HEK293 (cell line): ENCODE measurements around the gene SPNS1.

Source experiments
- CTCF ChIA-PET: fragments of 350-600 bp; formaldehyde crosslinking; extraction: SDS; loops from one replicate; lab custom pipeline; 2021; ENCODE audit warnings: antibody characterized with exemption; lab: Yijun Ruan, JAX
- POLR2A ChIA-PET: fragments of 300-600 bp; formaldehyde crosslinking; extraction: SDS; loops from one replicate; lab custom pipeline; 2020; ENCODE audit warnings: antibody characterized with exemption, inconsistent platforms; lab: Yijun Ruan, JAX
- H3K27ac ChIP-seq: fragments of 200-500 bp; sonication (Bioruptor generic); 2 replicates; pipeline ENCODE4 v1.5.1; 2014; ENCODE audit warnings: low read depth, low read length, control low read depth, inconsistent platforms; ENCODE audit errors: extremely low read depth
- H3K36me3 ChIP-seq, 2 experiments: fragments of 200-500 bp in 1 of 2; sonication (Bioruptor generic) in 1 of 2; 1 replicate in 1 of 2; 2 replicates in 1 of 2; pipeline ENCODE4 v1.5.1; 2014 to 2017; ENCODE audit warnings: inconsistent platforms in 2 of 2, low read length in 2 of 2; ENCODE audit not compliant: control insufficient read depth in 2 of 2, insufficient read depth in 1 of 2
- H3K4me1 ChIP-seq: fragments of 200-500 bp; sonication (Bioruptor generic); 2 replicates; pipeline ENCODE4 v1.5.1; 2014; ENCODE audit warnings: mild to moderate bottlenecking, low read length, inconsistent platforms; ENCODE audit not compliant: control insufficient read depth, insufficient read depth
- H3K4me3 ChIP-seq: 2 replicates; pipeline ENCODE4 v1.5.1; 2011; ENCODE audit warnings: low read depth, mild to moderate bottlenecking, control low read depth, low read length, moderate library complexity
- H3K9me3 ChIP-seq: fragments of 200-500 bp; sonication (Bioruptor generic); 2 replicates; pipeline ENCODE4 v1.5.1; 2014; ENCODE audit warnings: low read depth, low read length, inconsistent platforms; ENCODE audit not compliant: control insufficient read depth, insufficient read depth
- GLIS1 ChIP-seq: fragments of 450-650 bp; formaldehyde crosslinking; IDR thresholded peaks from 2 replicates; pipeline ENCODE4 v1.5.1; 2016; ENCODE audit warnings: missing biosample characterization, missing genetic modification characterization
- OSR2 ChIP-seq: fragments of 450-650 bp; formaldehyde crosslinking; IDR thresholded peaks from 2 replicates; pipeline ENCODE4 v1.5.1; 2016; ENCODE audit warnings: missing biosample characterization, missing genetic modification characterization
- SETDB1 ChIP-seq: IDR thresholded peaks from one replicate; pipeline ENCODE4 v1.6.1; 2017; ENCODE audit warnings: mild to moderate bottlenecking, low read length, moderate library complexity, mixed read lengths; ENCODE audit not compliant: insufficient read length
- ZBTB44 ChIP-seq: fragments of 450-650 bp; IDR thresholded peaks from 2 replicates; pipeline ENCODE4 v1.5.1; 2018; ENCODE audit warnings: missing biosample characterization, mild to moderate bottlenecking, missing genetic modification characterization
- ZNF114 ChIP-seq: fragments of 450-650 bp; formaldehyde crosslinking; IDR thresholded peaks from 2 replicates; pipeline ENCODE4 v1.5.0; 2017; ENCODE audit warnings: missing biosample characterization, missing genetic modification characterization
- ZNF157 ChIP-seq: fragments of 450-650 bp; formaldehyde crosslinking; IDR thresholded peaks from 2 replicates; pipeline ENCODE4 v1.5.1; 2016; ENCODE audit warnings: missing biosample characterization, missing genetic modification characterization
- ZNF16 ChIP-seq: fragments of 450-650 bp; formaldehyde crosslinking; IDR thresholded peaks from 2 replicates; pipeline ENCODE4 v1.5.1; 2016; ENCODE audit warnings: low read depth, missing biosample characterization, missing genetic modification characterization
- ZNF23 ChIP-seq: fragments of 450-650 bp; formaldehyde crosslinking; IDR thresholded peaks from 2 replicates; pipeline ENCODE4 v1.5.1; 2016; ENCODE audit warnings: missing biosample characterization, missing genetic modification characterization, borderline replicate concordance
- ZNF239 ChIP-seq: fragments of 450-650 bp; formaldehyde crosslinking; IDR thresholded peaks from 2 replicates; pipeline ENCODE4 v1.5.1; 2016; ENCODE audit warnings: missing biosample characterization, missing genetic modification characterization
- ZNF350 ChIP-seq: fragments of 450-650 bp; formaldehyde crosslinking; IDR thresholded peaks from 2 replicates; pipeline ENCODE4 v1.5.0; 2017; ENCODE audit warnings: missing biosample characterization, mild to moderate bottlenecking, missing genetic modification characterization
- ZNF394 ChIP-seq: fragments of 450-650 bp; formaldehyde crosslinking; IDR thresholded peaks from 2 replicates; pipeline ENCODE4 v1.5.1; 2016; ENCODE audit warnings: missing biosample characterization, missing genetic modification characterization, mild to moderate bottlenecking, moderate library complexity, borderline replicate concordance
- ZNF416 ChIP-seq: fragments of 450-650 bp; formaldehyde crosslinking; IDR thresholded peaks from 2 replicates; pipeline ENCODE4 v1.5.1; 2016; ENCODE audit warnings: missing biosample characterization, missing genetic modification characterization
- ZNF426 ChIP-seq: fragments of 450-650 bp; formaldehyde crosslinking; IDR thresholded peaks from 2 replicates; pipeline ENCODE4 v1.5.1; 2017; ENCODE audit warnings: missing biosample characterization, missing genetic modification characterization, mild to moderate bottlenecking, inconsistent platforms, moderate library complexity
- ZNF768 ChIP-seq: fragments of 450-650 bp; formaldehyde crosslinking; IDR thresholded peaks from 2 replicates; pipeline ENCODE4 v1.5.1; 2018; ENCODE audit warnings: missing biosample characterization, mild to moderate bottlenecking, missing genetic modification characterization
- ZNF785 ChIP-seq: fragments of 450-650 bp; formaldehyde crosslinking; IDR thresholded peaks from 2 replicates; pipeline ENCODE4 v1.5.1; 2016; ENCODE audit warnings: missing biosample characterization, missing genetic modification characterization
- ZNF830 ChIP-seq: fragments of 450-650 bp; IDR thresholded peaks from 2 replicates; pipeline ENCODE4 v1.5.0; 2018; ENCODE audit warnings: missing biosample characterization, missing genetic modification characterization, low read depth, mild to moderate bottlenecking, moderate library complexity
- ZSCAN4 ChIP-seq: fragments of 450-650 bp; formaldehyde crosslinking; IDR thresholded peaks from 2 replicates; pipeline ENCODE4 v1.5.1; 2017; ENCODE audit warnings: missing biosample characterization, missing genetic modification characterization
- TF ChIP-seq, protein P1 (sequence below): fragments of 450-650 bp; formaldehyde crosslinking; IDR thresholded peaks from 2 replicates; pipeline ENCODE4 v1.5.1; 2016; ENCODE audit warnings: missing biosample characterization, missing genetic modification characterization
- TF ChIP-seq, protein P2 (sequence below): fragments of 450-650 bp; formaldehyde crosslinking; IDR thresholded peaks from 2 replicates; pipeline ENCODE4 v1.5.1; 2016; ENCODE audit warnings: missing biosample characterization, missing genetic modification characterization, low read depth
- TF ChIP-seq, protein P3 (sequence below): fragments of 450-650 bp; formaldehyde crosslinking; IDR thresholded peaks from 2 replicates; pipeline ENCODE4 v1.5.1; 2016; ENCODE audit warnings: missing biosample characterization, missing genetic modification characterization, borderline replicate concordance
- TF ChIP-seq, protein P4 (sequence below): sonication (generic); formaldehyde crosslinking; IDR thresholded peaks from 2 replicates; pipeline ENCODE4 v1.8.1; 2022; ENCODE audit warnings: mild to moderate bottlenecking, moderate library complexity, missing genetic modification reagents

The SPNS1 gene

GRCh38 chr16:28985211-28986041 is 10.8 kb downstream of the SPNS1 start:
- H3K9me3 ChIP-seq: no peaks in the 10 kb centered on the region
- POLR2A ChIA-PET: interaction anchor here (0.6 kb wide), 1 partner anchor 60 kb away, joined by 3 read pairs; no protein-coding TSS in a partner anchor
- peaks cover 0 to 55% of the 10 kb centered on the region in 2 experiments; a peak in 2 of 3 replicates for H3K36me3 ChIP-seq
- TF ChIP-seq ZNF16 (tag by site-specific recombination) (no peak), OSR2 (tag by site-specific recombination) (no peak), SETDB1 (no peak), ZNF768 (tag by site-specific recombination) (no peak)
- TF ChIP-seq, protein P1, sequence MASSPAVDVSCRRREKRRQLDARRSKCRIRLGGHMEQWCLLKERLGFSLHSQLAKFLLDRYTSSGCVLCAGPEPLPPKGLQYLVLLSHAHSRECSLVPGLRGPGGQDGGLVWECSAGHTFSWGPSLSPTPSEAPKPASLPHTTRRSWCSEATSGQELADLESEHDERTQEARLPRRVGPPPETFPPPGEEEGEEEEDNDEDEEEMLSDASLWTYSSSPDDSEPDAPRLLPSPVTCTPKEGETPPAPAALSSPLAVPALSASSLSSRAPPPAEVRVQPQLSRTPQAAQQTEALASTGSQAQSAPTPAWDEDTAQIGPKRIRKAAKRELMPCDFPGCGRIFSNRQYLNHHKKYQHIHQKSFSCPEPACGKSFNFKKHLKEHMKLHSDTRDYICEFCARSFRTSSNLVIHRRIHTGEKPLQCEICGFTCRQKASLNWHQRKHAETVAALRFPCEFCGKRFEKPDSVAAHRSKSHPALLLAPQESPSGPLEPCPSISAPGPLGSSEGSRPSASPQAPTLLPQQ (tag by site-specific recombination): no peak
- TF ChIP-seq, protein P2, sequence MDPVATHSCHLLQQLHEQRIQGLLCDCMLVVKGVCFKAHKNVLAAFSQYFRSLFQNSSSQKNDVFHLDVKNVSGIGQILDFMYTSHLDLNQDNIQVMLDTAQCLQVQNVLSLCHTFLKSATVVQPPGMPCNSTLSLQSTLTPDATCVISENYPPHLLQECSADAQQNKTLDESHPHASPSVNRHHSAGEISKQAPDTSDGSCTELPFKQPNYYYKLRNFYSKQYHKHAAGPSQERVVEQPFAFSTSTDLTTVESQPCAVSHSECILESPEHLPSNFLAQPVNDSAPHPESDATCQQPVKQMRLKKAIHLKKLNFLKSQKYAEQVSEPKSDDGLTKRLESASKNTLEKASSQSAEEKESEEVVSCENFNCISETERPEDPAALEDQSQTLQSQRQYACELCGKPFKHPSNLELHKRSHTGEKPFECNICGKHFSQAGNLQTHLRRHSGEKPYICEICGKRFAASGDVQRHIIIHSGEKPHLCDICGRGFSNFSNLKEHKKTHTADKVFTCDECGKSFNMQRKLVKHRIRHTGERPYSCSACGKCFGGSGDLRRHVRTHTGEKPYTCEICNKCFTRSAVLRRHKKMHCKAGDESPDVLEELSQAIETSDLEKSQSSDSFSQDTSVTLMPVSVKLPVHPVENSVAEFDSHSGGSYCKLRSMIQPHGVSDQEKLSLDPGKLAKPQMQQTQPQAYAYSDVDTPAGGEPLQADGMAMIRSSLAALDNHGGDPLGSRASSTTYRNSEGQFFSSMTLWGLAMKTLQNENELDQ (tag by site-specific recombination): no peak
- no peak overlapping the region for H3K4me3 ChIP-seq
- CTCF ChIA-PET: no interaction called here
- H3K27ac ChIP-seq: no peak overlapping the region
- no peaks in the 10 kb centered on the region for H3K4me1 ChIP-seq

DNA sequence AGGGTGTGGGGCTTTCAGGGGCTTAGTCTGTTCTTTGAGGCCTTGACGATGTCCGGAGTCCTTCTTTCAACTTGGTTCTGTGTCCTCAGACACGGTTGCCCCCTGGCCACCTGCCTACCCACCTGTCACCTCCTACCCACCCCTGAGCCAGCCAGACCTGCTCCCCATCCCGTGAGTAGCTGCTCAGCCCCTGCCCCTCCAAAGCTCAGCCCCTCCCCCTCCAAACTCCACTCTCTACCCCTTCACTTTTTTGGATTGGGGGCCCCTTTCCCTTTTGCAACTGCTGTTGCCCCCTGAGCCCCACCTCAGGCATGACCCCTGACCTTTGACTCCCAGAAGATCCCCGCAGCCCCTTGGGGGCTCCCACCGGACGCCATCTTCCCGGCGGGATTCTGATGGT is 11.5 kb downstream of the SPNS1 start:
- POLR2A ChIA-PET: no interaction called here

GRCh38 chr16:28986492-28986891 is 11.9 kb downstream of the SPNS1 start:
- ChIA-PET POLR2A (no interaction called here), CTCF (interaction anchor here (0.8 to 1.6 kb wide), 2 partner anchors 9 to 12 kb away, joined by 3 to 9 read pairs; partner anchors contain the start of gene SPNS1)
- Histone ChIP-seq H3K9me3 (no peaks in the 10 kb centered on the region), H3K4me3 (no peak overlapping the region), H3K4me1 (no peaks in the 10 kb centered on the region), H3K27ac (no peak overlapping the region), H3K36me3 (peaks cover 0 to 46% of the 10 kb centered on the region in 2 experiments; a peak in 2 of 3 replicates)
- TF ChIP-seq ZNF239 (tag by site-specific recombination): no peak
- no peak for TF ChIP-seq ZNF157
- TF ChIP-seq ZNF350 (tag by site-specific recombination): no peak
- no peak for TF ChIP-seq ZNF785
- no peak for TF ChIP-seq ZNF426
- no peak for TF ChIP-seq ZNF830 (tag by site-specific recombination)
- TF ChIP-seq, protein P3, sequence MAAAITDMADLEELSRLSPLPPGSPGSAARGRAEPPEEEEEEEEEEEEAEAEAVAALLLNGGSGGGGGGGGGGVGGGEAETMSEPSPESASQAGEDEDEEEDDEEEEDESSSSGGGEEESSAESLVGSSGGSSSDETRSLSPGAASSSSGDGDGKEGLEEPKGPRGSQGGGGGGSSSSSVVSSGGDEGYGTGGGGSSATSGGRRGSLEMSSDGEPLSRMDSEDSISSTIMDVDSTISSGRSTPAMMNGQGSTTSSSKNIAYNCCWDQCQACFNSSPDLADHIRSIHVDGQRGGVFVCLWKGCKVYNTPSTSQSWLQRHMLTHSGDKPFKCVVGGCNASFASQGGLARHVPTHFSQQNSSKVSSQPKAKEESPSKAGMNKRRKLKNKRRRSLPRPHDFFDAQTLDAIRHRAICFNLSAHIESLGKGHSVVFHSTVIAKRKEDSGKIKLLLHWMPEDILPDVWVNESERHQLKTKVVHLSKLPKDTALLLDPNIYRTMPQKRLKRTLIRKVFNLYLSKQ (tag by site-specific recombination): no peak
- TF ChIP-seq, protein P4, sequence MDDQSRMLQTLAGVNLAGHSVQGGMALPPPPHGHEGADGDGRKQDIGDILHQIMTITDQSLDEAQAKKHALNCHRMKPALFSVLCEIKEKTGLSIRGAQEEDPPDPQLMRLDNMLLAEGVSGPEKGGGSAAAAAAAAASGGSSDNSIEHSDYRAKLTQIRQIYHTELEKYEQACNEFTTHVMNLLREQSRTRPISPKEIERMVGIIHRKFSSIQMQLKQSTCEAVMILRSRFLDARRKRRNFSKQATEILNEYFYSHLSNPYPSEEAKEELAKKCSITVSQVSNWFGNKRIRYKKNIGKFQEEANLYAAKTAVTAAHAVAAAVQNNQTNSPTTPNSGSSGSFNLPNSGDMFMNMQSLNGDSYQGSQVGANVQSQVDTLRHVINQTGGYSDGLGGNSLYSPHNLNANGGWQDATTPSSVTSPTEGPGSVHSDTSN (CRISPR knock-in tag): no peak
- no peak for TF ChIP-seq ZBTB44 (tag by site-specific recombination)
- no peak for TF ChIP-seq ZSCAN4
- no peak for TF ChIP-seq ZNF23 (tag by site-specific recombination)
- TF ChIP-seq ZNF416 (tag by site-specific recombination): no peak
- TF ChIP-seq ZNF394: no peak
- TF ChIP-seq ZNF114 (tag by site-specific recombination): no peak

More for the DNA sequence above, 11.5 kb downstream of the SPNS1 start:
- CTCF ChIA-PET: interaction anchor here (0.8 kb wide), 1 partner anchor 12 kb away, joined by 3 read pairs; the partner anchor contains the start of gene SPNS1
- Histone ChIP-seq H3K9me3 (no peaks in the 10 kb centered on the region), H3K4me3 (no peak overlapping the region), H3K4me1 (no peaks in the 10 kb centered on the region), H3K36me3 (peaks cover 0 to 50% of the 10 kb centered on the region in 2 experiments; a peak in 2 of 3 replicates), H3K27ac (no peak overlapping the region)
- no peak for TF ChIP-seq GLIS1
